Neural progenitor cell (in vitro differentiated cells): ENCODE results near the gene ZCCHC7. TPM values are rescaled to one million over a fixed set of nuclear protein-coding genes. Genes with fewer than 3 reads are reported as not detected.
"Not testable (repeated sequence)": the region's sequence is repeated elsewhere in the genome, so short reads cannot be mapped to it uniquely, and the experiment has no call there.

Experiments
- DNase-seq: peaks from one replicate; pipeline ENCODE4 v3.0.0-alpha.2; 2016; ENCODE audit warnings: low spot score
- H2AFZ ChIP-seq: fragments of 200-600 bp; sonication (generic); replicated peaks from 2 replicates; pipeline ENCODE4 v1.6.1; 2016; ENCODE audit warnings: antibody characterized with exemption
- H3F3A ChIP-seq: fragments of 200-600 bp; sonication (generic); 2 replicates; pipeline ENCODE4 v1.6.1; 2016; ENCODE audit warnings: antibody characterized with exemption, low read depth
- H3K27ac ChIP-seq: fragments of 200-600 bp; sonication (generic); 2 replicates; pipeline ENCODE4 v1.5.1; 2016; ENCODE audit warnings: mild to moderate bottlenecking
- H3K27me3 ChIP-seq: fragments of 200-600 bp; sonication (generic); 2 replicates; pipeline ENCODE4 v1.6.1; 2016; ENCODE audit warnings: mild to moderate bottlenecking, moderate library complexity
- H3K36me3 ChIP-seq: fragments of 200-600 bp; sonication (generic); 2 replicates; pipeline ENCODE4 v1.5.1; 2016
- H3K4me1 ChIP-seq: fragments of 200-600 bp; sonication (generic); 2 replicates; pipeline ENCODE4 v1.6.1; 2016; ENCODE audit warnings: mixed run types
- H3K4me2 ChIP-seq: fragments of 200-600 bp; sonication (generic); 2 replicates; pipeline ENCODE4 v1.6.1; 2016
- H3K4me3 ChIP-seq: fragments of 200-600 bp; sonication (generic); 2 replicates; pipeline ENCODE4 v1.5.1; 2016
- H3K79me2 ChIP-seq: fragments of 200-600 bp; sonication (generic); 2 replicates; pipeline ENCODE4 v1.6.1; 2016; ENCODE audit warnings: low read depth
- H3K9ac ChIP-seq: fragments of 200-600 bp; sonication (generic); 2 replicates; pipeline ENCODE4 v1.6.1; 2016
- H3K9me3 ChIP-seq: fragments of 200-600 bp; sonication (generic); 2 replicates; pipeline ENCODE4 v1.5.1; 2016; ENCODE audit warnings: low read depth
- H4K20me1 ChIP-seq: fragments of 200-600 bp; sonication (generic); 2 replicates; pipeline ENCODE4 v1.6.1; 2016; ENCODE audit warnings: low read depth
- H3K27ac Mint-ChIP-seq: 3 replicates; pipeline ENCODE4 v1.8.0; 2021; ENCODE audit warnings: mixed read lengths
- H3K27me3 Mint-ChIP-seq: 2 replicates; pipeline ENCODE4 v1.8.0; 2022; ENCODE audit warnings: low read depth, mild to moderate bottlenecking, inconsistent platforms, moderate library complexity, mixed read lengths; ENCODE audit not compliant: insufficient read depth
- H3K36me3 Mint-ChIP-seq: 3 replicates; pipeline ENCODE4 v1.8.0; 2021; ENCODE audit warnings: mixed read lengths
- H3K4me1 Mint-ChIP-seq: 3 replicates; pipeline ENCODE4 v1.8.0; 2021; ENCODE audit warnings: mixed read lengths
- H3K4me3 Mint-ChIP-seq: 3 replicates; pipeline ENCODE4 v1.8.0; 2021; ENCODE audit warnings: mild to moderate bottlenecking, moderate library complexity, mixed read lengths
- H3K9me3 Mint-ChIP-seq: 3 replicates; pipeline ENCODE4 v1.8.0; 2020; ENCODE audit warnings: mixed read lengths
- CTCF ChIP-seq: fragments of 200-600 bp; sonication (generic); IDR thresholded peaks from 2 replicates; pipeline ENCODE4 v1.5.1; 2017; ENCODE audit warnings: antibody characterized with exemption, mild to moderate bottlenecking
- EZH2 ChIP-seq: fragments of 200-600 bp; sonication (generic); IDR thresholded peaks from 2 replicates; pipeline ENCODE4 v1.6.1; 2017; ENCODE audit warnings: antibody characterized with exemption, mild to moderate bottlenecking, moderate library complexity
- EZH2phosphoT487 ChIP-seq: fragments of 200-600 bp; sonication (generic); IDR thresholded peaks from 2 replicates; pipeline ENCODE4 v1.6.1; 2017; ENCODE audit warnings: antibody characterized with exemption
- total RNA-seq: library from RNA; depleted of rRNA; stranded (reverse); fragments of >200 nt; gene quantifications from 2 replicates; pipeline ENCODE4 v1.2.3, GENCODE V29; 2015; ENCODE audit warnings: low replicate concordance

ZCCHC7 gene
- total RNA-seq, 1 donor from 2014 or later = 27.6 TPM

GRCh38 chr9:37201581-37201980 is 81.2 kb downstream of the ZCCHC7 start:
- Histone ChIP-seq H3K4me3 (no peak overlapping the region), H3K4me2 (peak overlapping the region; percentile 25), H4K20me1 (no peaks in the 10 kb centered on the region), H2AFZ (no peak overlapping the region), H3K9me3 (no peaks in the 10 kb centered on the region), H3K4me1 (peaks cover 47% of the 10 kb centered on the region), H3K27me3 (no peaks in the 10 kb centered on the region), H3K9ac (no peak overlapping the region), H3K27ac (peak overlapping the region; percentile 68), H3K79me2 (peaks cover 26% of the 10 kb centered on the region), H3K36me3 (peaks cover 6% of the 10 kb centered on the region), H3F3A (peaks cover 26% of the 10 kb centered on the region)
- H3K4me1 Mint-ChIP-seq = peaks cover 45% of the 10 kb centered on the region
- DNase-seq = peak; percentile 27
- H3K36me3 Mint-ChIP-seq = peaks cover 42% of the 10 kb centered on the region
- H3K27me3 Mint-ChIP-seq = peaks cover 4% of the 10 kb centered on the region
- H3K9me3 Mint-ChIP-seq = peaks cover 29% of the 10 kb centered on the region
- no peak overlapping the region for H3K27ac Mint-ChIP-seq
- TF ChIP-seq CTCF = no peak
- TF ChIP-seq EZH2phosphoT487 = no peak
- TF ChIP-seq EZH2 = no peak
- H3K4me3 Mint-ChIP-seq = no peak overlapping the region

- Mint-ChIP-seq H3K9me3 (peaks cover 32% of the 10 kb centered on the region), H3K27ac (no peak overlapping the region), H3K4me1 (peaks cover 42% of the 10 kb centered on the region), H3K4me3 (no peak overlapping the region), H3K36me3 (peaks cover 45% of the 10 kb centered on the region), H3K27me3 (peaks cover 4% of the 10 kb centered on the region)
- peaks cover 26% of the 10 kb centered on the region for H3K79me2 ChIP-seq
- peaks cover 42% of the 10 kb centered on the region for H3K4me1 ChIP-seq
- H3K9me3 ChIP-seq = no peaks in the 10 kb centered on the region
- no peak for DNase-seq
- peaks cover 6% of the 10 kb centered on the region for H3K36me3 ChIP-seq
- TF ChIP-seq EZH2phosphoT487 (no peak), CTCF (no peak), EZH2 (no peak)
- peak overlapping the region; percentile 25 for H3K4me2 ChIP-seq
- H4K20me1 ChIP-seq = no peaks in the 10 kb centered on the region
- H3K4me3 ChIP-seq = no peak overlapping the region
- H3K9ac ChIP-seq = no peak overlapping the region
- no peak overlapping the region for H3K27ac ChIP-seq
- H3K27me3 ChIP-seq = no peaks in the 10 kb centered on the region
- H2AFZ ChIP-seq = no peak overlapping the region
- H3F3A ChIP-seq = peaks cover 23% of the 10 kb centered on the region
Measured at GRCh38 chr9:37202091-37202490, 81.7 kb downstream of the ZCCHC7 start.

GRCh38 chr9:37203456-37203855 is 83.1 kb downstream of the ZCCHC7 start:
- H3K27me3 Mint-ChIP-seq, H3K27ac Mint-ChIP-seq, H3K27ac ChIP-seq, H3K9ac ChIP-seq, H3K36me3 ChIP-seq, DNase-seq, H4K20me1 ChIP-seq, H3K9me3 ChIP-seq, H3K4me3 ChIP-seq, H3K4me2 ChIP-seq, H3K27me3 ChIP-seq, H2AFZ ChIP-seq, H3K4me3 Mint-ChIP-seq: not testable (repeated sequence)
- Mint-ChIP-seq H3K4me1 (peaks cover 33% of the 10 kb centered on the region), H3K9me3 (peaks cover 32% of the 10 kb centered on the region), H3K36me3 (peaks cover 50% of the 10 kb centered on the region)
- Histone ChIP-seq H3K4me1 (peaks cover 28% of the 10 kb centered on the region), H3K79me2 (peaks cover 23% of the 10 kb centered on the region), H3F3A (peaks cover 19% of the 10 kb centered on the region)

- H3K9me3 Mint-ChIP-seq = peaks cover 30% of the 10 kb centered on the region
- no peak overlapping the region for H3K27ac ChIP-seq
- no peak overlapping the region for H3K9ac ChIP-seq
- H3K27ac Mint-ChIP-seq = no peak overlapping the region
- no peak overlapping the region for H3K4me3 Mint-ChIP-seq
- peaks cover 4% of the 10 kb centered on the region for H3K27me3 Mint-ChIP-seq
- H3K79me2 ChIP-seq = peaks cover 23% of the 10 kb centered on the region
- no peak overlapping the region for H3K4me2 ChIP-seq
- H4K20me1 ChIP-seq = no peaks in the 10 kb centered on the region
- H3K4me1 ChIP-seq = peaks cover 16% of the 10 kb centered on the region
- H3K4me3 ChIP-seq = no peak overlapping the region
- no peak for TF ChIP-seq EZH2
- TF ChIP-seq EZH2phosphoT487 = no peak
- TF ChIP-seq CTCF = no peak
- no peaks in the 10 kb centered on the region for H3K9me3 ChIP-seq
- H3F3A ChIP-seq = peaks cover 12% of the 10 kb centered on the region
- peaks cover 6% of the 10 kb centered on the region for H3K36me3 ChIP-seq
- DNase-seq = no peak
- H3K4me1 Mint-ChIP-seq = peaks cover 35% of the 10 kb centered on the region
- H3K27me3 ChIP-seq = no peaks in the 10 kb centered on the region
- no peak overlapping the region for H2AFZ ChIP-seq
- H3K36me3 Mint-ChIP-seq = peaks cover 44% of the 10 kb centered on the region
Measured at GRCh38 chr9:37206121-37206620, 85.8 kb downstream of the ZCCHC7 start.
